Uterus (tissue), 2 donors: ENCODE measurements around the gene CD93.

ENCODE experiments used
- CTCF ChIP-seq, 4 experiments: fragments of 200-600 bp in 2 of 4; fragments of 450-650 bp in 2 of 4; sonication (generic) in 2 of 4; IDR thresholded peaks; one replicate each; pipeline ENCODE4 v1.5.1; 2016 to 2019; ENCODE audit warnings: antibody characterized with exemption in 4 of 4, mild to moderate bottlenecking in 2 of 4, moderate library complexity in 1 of 4
- POLR2A ChIP-seq, 2 donors: fragments of 450-650 bp; IDR thresholded peaks; one replicate each; pipeline ENCODE4 v1.6.1; 2016; ENCODE audit warnings: antibody characterized with exemption in 2 of 2, mild to moderate bottlenecking in 1 of 2, moderate library complexity in 1 of 2

- TF ChIP-seq CTCF (IDR thresholded peaks at IDR 0.05): no peak
- TF ChIP-seq POLR2A (IDR thresholded peaks at IDR 0.05): no peak
These were observed 578 bp downstream of the CD93 start for GRCh38 chr20:23085436-23086055.
